ENCODE data around the gene IQGAP1. TPM values are rescaled to one million over a fixed set of nuclear protein-coding genes. Genes with fewer than 3 reads are reported as not detected.
A peak's percentile ranks its signal among the peaks of the same experiment; 100 is the strongest.

The IQGAP1 gene
- total RNA-seq, 1 experiment from 2014 or later: 106 TPM

- no peak for TF ChIP-seq MLX (CRISPR knock-in tag; IDR thresholded peaks at IDR 0.05)
- TF ChIP-seq IRF2 (CRISPR knock-in tag; IDR thresholded peaks at IDR 0.05; ENCODE audit: borderline replicate concordance, low read depth): no peak
Measured at GRCh38 chr15:90358124-90359033, 29.7 kb upstream of the IQGAP1 start (continued).

- DNase-seq (ENCODE audit: low spot score) (no peak), ATAC-seq (no peak)
- H3K4me3 Mint-ChIP-seq: no peak overlapping the region
- POLR2A ChIA-PET: interaction anchor here (0.6 kb wide), 1 partner anchor 30 kb away, joined by 3 read pairs; no protein-coding TSS in a partner anchor
- TF ChIP-seq ZNF232 (CRISPR knock-in tag; IDR thresholded peaks at IDR 0.05): no peak
- TF ChIP-seq ZNF219 (CRISPR knock-in tag; IDR thresholded peaks at IDR 0.05; ENCODE audit: borderline replicate concordance): no peak
- TF ChIP-seq ZMAT4 (CRISPR knock-in tag; IDR thresholded peaks at IDR 0.05): no peak
- TF ChIP-seq SMAD4 (CRISPR knock-in tag; IDR thresholded peaks at IDR 0.05): no peak
- TF ChIP-seq EMX1 (CRISPR knock-in tag; IDR thresholded peaks at IDR 0.05): no peak
- TF ChIP-seq GRHL2 (CRISPR knock-in tag; IDR thresholded peaks at IDR 0.05; ENCODE audit: insufficient replicate concordance, severe bottlenecking): no peak
- TF ChIP-seq GTF2I (CRISPR knock-in tag; conservative IDR thresholded peaks at IDR 0.05): no peak
- TF ChIP-seq ZNF121 (CRISPR knock-in tag; IDR thresholded peaks at IDR 0.05): no peak
- TF ChIP-seq USF1 (CRISPR knock-in tag; IDR thresholded peaks at IDR 0.05): no peak
- TF ChIP-seq STAT6 (CRISPR knock-in tag; conservative IDR thresholded peaks at IDR 0.05; ENCODE audit: low read depth): no peak
- TF ChIP-seq NR3C1 (CRISPR knock-in tag; conservative IDR thresholded peaks at IDR 0.05; ENCODE audit: low read depth): no peak
- TF ChIP-seq JUN (CRISPR knock-in tag; IDR thresholded peaks at IDR 0.05): no peak
- no peak for TF ChIP-seq SOX15 (CRISPR knock-in tag; IDR thresholded peaks at IDR 0.05)
- H3K27me3 Mint-ChIP-seq (ENCODE audit: low read depth): no peaks in the 10 kb centered on the region
- peaks cover 18% of the 10 kb centered on the region for H3K4me1 Mint-ChIP-seq
- H3K36me3 Mint-ChIP-seq: no peaks in the 10 kb centered on the region; the same call in 1 of the 2 replicates
- no peaks in the 10 kb centered on the region for H3K9me3 Mint-ChIP-seq
- peak overlapping the region; percentile 68 for H3K27ac Mint-ChIP-seq
- CTCF ChIA-PET: interaction anchor here (0.6 to 2.7 kb wide), 6 partner anchors 11 to 273 kb away, joined by 3 to 13 read pairs (median 8); partner anchors contain the start of gene IQGAP1
Measured at GRCh38 chr15:90360746-90361145, 27.3 kb upstream of the IQGAP1 start.

- CTCF ChIA-PET: interaction anchor here (0.7 to 2.7 kb wide), 11 partner anchors 11 to 119 kb away, joined by 3 to 13 read pairs (median 5); partner anchors contain the start of genes IQGAP1 and ZNF774
- no peaks in the 10 kb centered on the region; the same call in 1 of the 2 replicates for H3K36me3 Mint-ChIP-seq
- no peaks in the 10 kb centered on the region for H3K27me3 Mint-ChIP-seq (ENCODE audit: low read depth)
- POLR2A ChIA-PET: interaction anchor here (0.6 to 1.2 kb wide), 2 partner anchors 25 to 255 kb away, joined by 4 to 5 read pairs; partner anchors contain the start of gene IQGAP1
- H3K9me3 Mint-ChIP-seq: no peaks in the 10 kb centered on the region
- DNase-seq (ENCODE audit: low spot score) (no peak), ATAC-seq (no peak)
- H3K4me1 Mint-ChIP-seq: peaks cover 18% of the 10 kb centered on the region
- no peak for TF ChIP-seq CREM (CRISPR knock-in tag; IDR thresholded peaks at IDR 0.05)
- no peak for TF ChIP-seq IRF1 (CRISPR knock-in tag; IDR thresholded peaks at IDR 0.05)
- TF ChIP-seq ARID4B (CRISPR knock-in tag; IDR thresholded peaks at IDR 0.05; ENCODE audit: borderline replicate concordance): no peak
- TF ChIP-seq TEAD4 (CRISPR knock-in tag; IDR thresholded peaks at IDR 0.05): no peak
- TF ChIP-seq JAZF1 (CRISPR knock-in tag; IDR thresholded peaks at IDR 0.05): no peak
- no peak for TF ChIP-seq ERG (CRISPR knock-in tag; IDR thresholded peaks at IDR 0.05)
- no peak for TF ChIP-seq JUN (CRISPR knock-in tag; IDR thresholded peaks at IDR 0.05)
- no peak overlapping the region; the same call in 1 of the 2 replicates for H3K27ac Mint-ChIP-seq
- H3K4me3 Mint-ChIP-seq: no peak overlapping the region
Measured at GRCh38 chr15:90362936-90363212, 25.2 kb upstream of the IQGAP1 start.

Measured in WTC11 (cell line).